Esophagus muscularis mucosa (tissue), 4 donors: Measurements from ENCODE around the gene TEX261. TPM values are rescaled to one million over a fixed set of nuclear protein-coding genes. Genes with fewer than 3 reads are reported as not detected.
A peak's percentile ranks its signal among the peaks of the same experiment; 100 is the strongest.

Experiments
- DNase-seq: peaks from one replicate; pipeline ENCODE4 v3.0.0-alpha.2; 2017; ENCODE audit errors: extremely low spot score
- H3K27ac ChIP-seq, 4 donors: fragments of 200-600 bp; sonication (generic); replicated peaks in 1 of 4; 1 replicate in 3 of 4; 2 replicates in 1 of 4; pipeline ENCODE4 v1.5.1; 2016 to 2019; ENCODE audit warnings: mild to moderate bottlenecking in 1 of 4
- H3K27me3 ChIP-seq, 4 donors: fragments of 200-600 bp; sonication (generic); one replicate each; pipeline versions ENCODE4 v1.5.1 to v1.6.0; 2016 to 2019
- H3K36me3 ChIP-seq, 4 donors: fragments of 200-600 bp; sonication (generic); one replicate each; pipeline ENCODE4 v1.5.1; 2016 to 2019
- H3K4me1 ChIP-seq, 4 donors: fragments of 200-600 bp; sonication (generic); one replicate each; pipeline ENCODE4 v1.5.1; 2016 to 2019
- H3K4me3 ChIP-seq, 4 donors: fragments of 200-600 bp; sonication (generic); 1 replicate in 2 of 4; 2 replicates in 2 of 4; pipeline ENCODE4 v1.5.1; 2016 to 2019; ENCODE audit warnings: mild to moderate bottlenecking in 4 of 4, moderate library complexity in 1 of 4
- H3K9me3 ChIP-seq, 4 donors: fragments of 200-600 bp; sonication (generic); 1 replicate in 3 of 4; 2 replicates in 1 of 4; pipeline ENCODE4 v1.5.1; 2016 to 2019
- EP300 ChIP-seq: sonication (generic); formaldehyde crosslinking; IDR thresholded peaks from one replicate; pipeline ENCODE4 v1.6.1; 2017; ENCODE audit warnings: antibody characterized with exemption
- POLR2A ChIP-seq: fragments of 450-650 bp; IDR thresholded peaks from one replicate; pipeline ENCODE4 v1.6.1; 2017; ENCODE audit warnings: antibody characterized with exemption, moderate library complexity, mild to moderate bottlenecking, low read depth
- POLR2AphosphoS5 ChIP-seq, 2 donors: sonication (generic); formaldehyde crosslinking; IDR thresholded peaks; one replicate each; pipeline ENCODE4 v1.6.1; 2017; ENCODE audit warnings: antibody characterized with exemption in 2 of 2
- WGBS: methylation state at CpG from one replicate; pipeline ENCODE4 v1.1.5; 2018; 5-methylcytosine and 5-hydroxymethylcytosine counted together
- intact Hi-C: fragments of 100-400 bp; cut with DNase I; formaldehyde crosslinking; loops from one replicate; pipeline ENCODE4 v1.15.1; 2023
- total RNA-seq, 4 donors: library from RNA; depleted of rRNA; stranded (reverse); fragments of >200 nt; gene quantifications; one replicate each; pipeline versions ENCODE4 v1.1.0 to v1.2.1, GENCODE V29; 2016
- TF ChIP-seq, protein P1 (sequence below), 3 experiments: fragments of 200-600 bp in 2 of 3; fragments of 450-650 bp in 1 of 3; sonication (generic) in 2 of 3; IDR thresholded peaks; one replicate each; pipeline ENCODE4 v1.5.1; 2017 to 2019; ENCODE audit warnings: antibody characterized with exemption in 3 of 3, mild to moderate bottlenecking in 2 of 3, moderate library complexity in 1 of 3

TEX261 gene
- total RNA-seq, 4 donors from 2014 or later, result 21.6 to 37.7 (median 33.3) TPM

DNA sequence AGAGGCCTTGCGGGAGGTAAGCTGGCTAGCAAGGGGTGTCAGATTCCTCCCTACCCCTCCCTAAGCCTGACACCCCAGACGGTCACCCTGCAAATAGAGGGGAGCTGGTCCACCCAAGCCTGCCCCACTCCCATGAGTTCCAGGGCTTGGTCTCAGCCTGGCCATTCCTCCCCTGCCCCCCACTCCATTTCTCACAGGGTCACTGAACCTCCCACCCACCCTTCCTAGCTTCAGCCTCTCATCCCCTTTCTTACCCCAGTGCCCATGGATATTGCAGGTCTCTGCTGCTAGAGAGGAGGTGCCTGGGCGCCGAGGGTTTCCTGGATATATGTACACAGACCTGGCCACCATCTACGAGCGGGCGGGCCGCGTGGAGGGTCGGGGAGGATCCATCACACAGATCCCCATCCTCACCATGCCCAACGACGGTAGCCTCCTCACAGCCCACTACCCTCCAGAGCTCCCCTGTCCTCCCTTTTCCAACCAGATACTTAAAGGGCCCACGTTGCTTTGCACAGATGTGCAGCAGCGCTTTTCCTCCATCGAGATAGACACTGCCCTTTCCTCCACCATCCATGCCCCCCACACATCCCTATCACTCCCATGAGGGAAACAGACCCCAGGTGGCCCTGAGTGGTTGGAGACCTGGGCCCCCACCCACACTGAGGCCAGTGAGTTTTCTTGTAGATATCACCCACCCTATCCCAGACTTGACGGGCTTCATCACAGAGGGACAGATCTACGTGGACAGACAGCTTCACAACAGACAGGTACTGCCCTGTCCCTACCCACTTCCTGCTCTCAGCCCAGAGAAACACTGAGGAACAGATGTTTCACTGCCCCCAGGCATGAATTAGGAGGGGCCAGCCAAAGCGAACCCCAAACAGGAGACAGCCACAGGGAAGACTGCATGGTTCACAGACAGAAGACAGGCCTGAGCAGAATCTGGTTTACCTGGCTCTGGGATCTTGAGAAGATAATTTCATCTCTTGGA, 31.5 kb downstream of the TEX261 start:
- no peaks in the 10 kb centered on the region for H3K9me3 ChIP-seq
- H3K4me3 ChIP-seq, result no peak overlapping the region
- intact Hi-C loops, result no loop called here
- WGBS, result 72% methylated on average over 18 of the region's 18 CpGs
- peaks cover 0 to 74% (median 5%) of the 10 kb centered on the region in 4 donors for H3K27me3 ChIP-seq
- peak; percentile 64 for DNase-seq
- no peak overlapping the region for H3K27ac ChIP-seq
- TF ChIP-seq, protein P1, sequence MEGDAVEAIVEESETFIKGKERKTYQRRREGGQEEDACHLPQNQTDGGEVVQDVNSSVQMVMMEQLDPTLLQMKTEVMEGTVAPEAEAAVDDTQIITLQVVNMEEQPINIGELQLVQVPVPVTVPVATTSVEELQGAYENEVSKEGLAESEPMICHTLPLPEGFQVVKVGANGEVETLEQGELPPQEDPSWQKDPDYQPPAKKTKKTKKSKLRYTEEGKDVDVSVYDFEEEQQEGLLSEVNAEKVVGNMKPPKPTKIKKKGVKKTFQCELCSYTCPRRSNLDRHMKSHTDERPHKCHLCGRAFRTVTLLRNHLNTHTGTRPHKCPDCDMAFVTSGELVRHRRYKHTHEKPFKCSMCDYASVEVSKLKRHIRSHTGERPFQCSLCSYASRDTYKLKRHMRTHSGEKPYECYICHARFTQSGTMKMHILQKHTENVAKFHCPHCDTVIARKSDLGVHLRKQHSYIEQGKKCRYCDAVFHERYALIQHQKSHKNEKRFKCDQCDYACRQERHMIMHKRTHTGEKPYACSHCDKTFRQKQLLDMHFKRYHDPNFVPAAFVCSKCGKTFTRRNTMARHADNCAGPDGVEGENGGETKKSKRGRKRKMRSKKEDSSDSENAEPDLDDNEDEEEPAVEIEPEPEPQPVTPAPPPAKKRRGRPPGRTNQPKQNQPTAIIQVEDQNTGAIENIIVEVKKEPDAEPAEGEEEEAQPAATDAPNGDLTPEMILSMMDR (IDR thresholded peaks at IDR 0.05), result no peak
- TF ChIP-seq POLR2A (no peak), POLR2AphosphoS5 (IDR thresholded peaks at IDR 0.05) (no peak), EP300 (no peak)
- no peaks in the 10 kb centered on the region for H3K36me3 ChIP-seq
- peaks cover 6 to 13% (median 10%) of the 10 kb centered on the region in 4 donors for H3K4me1 ChIP-seq

DNA sequence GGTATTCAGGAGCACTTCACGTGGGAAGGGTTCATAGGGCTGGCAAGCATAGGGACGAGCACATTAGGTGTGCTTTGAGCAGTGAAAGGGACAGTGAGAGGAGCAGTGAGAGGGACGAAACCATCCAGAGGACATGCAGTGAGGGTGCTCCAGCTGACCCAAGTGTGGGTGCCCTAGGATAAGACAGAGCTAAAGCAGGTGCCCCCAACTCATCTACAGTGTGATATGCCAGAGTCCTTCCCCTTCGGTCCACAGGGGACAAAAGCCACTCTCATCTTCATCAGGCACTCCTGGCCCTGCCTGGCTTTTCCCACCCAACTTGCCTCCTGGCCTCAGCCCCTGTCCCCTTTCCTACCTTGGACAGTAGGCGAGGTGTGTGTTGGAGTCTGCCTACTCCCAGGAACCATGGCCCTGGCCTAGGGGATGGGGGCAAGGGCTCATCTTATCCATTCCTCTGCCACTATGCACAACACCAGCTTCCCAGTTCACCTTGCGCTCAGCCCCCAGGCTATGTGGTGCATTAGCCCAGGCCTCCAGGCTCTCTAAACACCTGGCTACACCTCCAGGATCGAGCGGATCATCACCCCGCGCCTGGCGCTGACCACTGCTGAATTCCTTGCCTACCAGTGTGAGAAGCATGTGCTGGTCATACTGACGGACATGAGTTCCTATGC, 32.3 kb downstream of the TEX261 start:
- intact Hi-C loops, result no loop called here
- no peaks in the 10 kb centered on the region for H3K36me3 ChIP-seq
- H3K4me1 ChIP-seq, result peaks cover 6 to 13% (median 10%) of the 10 kb centered on the region in 4 donors
- no peak overlapping the region for H3K27ac ChIP-seq
- no peaks in the 10 kb centered on the region for H3K9me3 ChIP-seq
- TF ChIP-seq POLR2AphosphoS5 (IDR thresholded peaks at IDR 0.05), result no peak
- no peak for TF ChIP-seq EP300
- no peak for TF ChIP-seq POLR2A
- TF ChIP-seq, protein P1 (IDR thresholded peaks at IDR 0.05), result no peak
- no peak overlapping the region for H3K4me3 ChIP-seq
- DNase-seq, result peak; percentile 83
- WGBS, result 79% methylated on average over 9 of the region's 12 CpGs
- peaks cover 0 to 82% (median 5%) of the 10 kb centered on the region in 4 donors for H3K27me3 ChIP-seq

DNA sequence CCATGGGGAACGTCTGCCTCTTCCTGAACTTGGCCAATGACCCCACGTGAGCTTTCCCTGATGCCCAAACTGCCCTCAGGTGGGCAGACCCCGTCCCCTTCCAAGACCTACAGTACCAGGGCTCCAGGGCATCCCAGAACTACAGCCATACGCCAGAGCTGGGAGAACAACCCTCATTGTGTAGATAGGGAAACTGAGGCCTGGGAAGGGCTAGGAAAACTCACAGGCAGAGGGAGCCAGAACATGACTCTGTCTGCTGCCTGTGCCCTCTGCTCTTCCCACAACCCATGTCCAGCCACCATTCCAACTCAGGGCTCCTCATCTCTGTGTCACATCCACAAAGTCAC, 33.1 kb downstream of the TEX261 start:
- intact Hi-C loops, result no loop called here

DNA sequence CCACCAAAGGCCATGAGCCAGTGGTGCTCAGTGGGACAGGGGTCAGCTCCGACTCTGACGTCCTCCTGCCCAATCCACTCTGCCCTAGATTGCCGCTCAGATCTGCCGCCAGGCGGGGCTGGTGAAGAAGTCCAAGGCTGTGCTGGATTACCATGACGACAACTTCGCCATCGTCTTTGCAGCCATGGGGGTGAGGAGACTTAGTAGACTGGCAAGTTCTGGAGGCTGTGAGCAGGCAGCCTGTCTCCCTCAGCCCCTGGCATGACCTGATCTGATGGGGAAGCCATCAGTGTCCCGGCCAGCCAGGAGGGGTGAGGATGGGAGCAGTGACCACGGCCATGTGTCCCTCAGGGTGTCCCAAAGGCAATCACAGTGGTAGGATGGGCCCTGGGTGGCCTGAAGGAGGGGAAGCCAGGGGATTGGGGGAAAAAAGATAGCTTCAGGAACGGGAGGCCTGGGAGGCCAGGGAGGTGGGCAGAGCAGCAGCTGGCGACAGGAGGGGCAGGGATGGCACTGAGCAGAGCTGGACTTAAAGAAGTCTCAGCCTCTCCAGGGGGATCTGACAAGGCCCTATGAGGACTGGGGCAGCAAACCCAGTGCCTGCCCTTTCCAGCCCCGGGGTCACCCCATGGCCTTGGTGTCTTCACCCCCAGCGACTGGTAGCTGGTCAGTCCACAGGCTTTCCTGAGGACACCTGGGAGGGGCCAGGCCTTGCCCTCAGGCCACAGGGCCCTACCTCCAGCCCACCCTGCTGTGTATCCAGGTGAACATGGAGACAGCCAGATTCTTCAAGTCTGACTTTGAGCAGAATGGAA, 33.6 kb downstream of the TEX261 start:
- DNase-seq, result peak; percentile 88

More for the DNA sequence above, 33.1 kb downstream of the TEX261 start:
- Histone ChIP-seq H3K4me3 (no peak overlapping the region), H3K4me1 (peaks cover 6 to 13% (median 10%) of the 10 kb centered on the region in 4 donors), H3K36me3 (no peaks in the 10 kb centered on the region), H3K27ac (no peak overlapping the region), H3K27me3 (peaks cover 0 to 86% (median 5%) of the 10 kb centered on the region in 4 donors), H3K9me3 (no peaks in the 10 kb centered on the region)
- peak; percentile 21 for DNase-seq
- TF ChIP-seq EP300 (no peak), POLR2AphosphoS5 (IDR thresholded peaks at IDR 0.05) (no peak), POLR2A (no peak)
- TF ChIP-seq, protein P1 (IDR thresholded peaks at IDR 0.05), result no peak
- WGBS, result 95% methylated on average over 4 of the region's 4 CpGs

More for the DNA sequence above, 33.6 kb downstream of the TEX261 start:
- intact Hi-C loops, result no loop called here
- Histone ChIP-seq H3K36me3 (no peaks in the 10 kb centered on the region), H3K27ac (no peak overlapping the region), H3K4me3 (no peak overlapping the region), H3K9me3 (no peaks in the 10 kb centered on the region), H3K27me3 (peaks cover 0 to 86% (median 5%) of the 10 kb centered on the region in 4 donors), H3K4me1 (peaks cover 6 to 13% (median 10%) of the 10 kb centered on the region in 4 donors)
- 71% methylated on average over 6 of the region's 14 CpGs for WGBS
- TF ChIP-seq POLR2A (no peak), POLR2AphosphoS5 (IDR thresholded peaks at IDR 0.05) (no peak), EP300 (no peak)
- TF ChIP-seq, protein P1 (IDR thresholded peaks at IDR 0.05), result no peak
